T47D (cell line): ENCODE data around the gene CDADC1.
"Not testable (repeated sequence)": the region's sequence is repeated elsewhere in the genome, so short reads cannot be mapped to it uniquely, and the experiment has no call there.

Experiments used
- DNase-seq, 2 experiments: peaks; one replicate each; pipeline versions ENCODE4 v3.0.0 to v3.0.0-alpha.2; 2011 to 2012; ENCODE audit warnings: low read depth in 1 of 2, low spot score in 1 of 2
- JUND ChIP-seq: IDR thresholded peaks from 2 replicates; pipeline ENCODE4 v1.6.1; 2012; ENCODE audit warnings: low read depth
- in situ Hi-C: cut with HindIII; loops from 2 replicates; pipeline ENCODE4 v1.10.0; 2016; ENCODE audit warnings: low sequenced_read_pairs, low pct_unique_long_range_greater_than_20kb

CDADC1 gene

DNA sequence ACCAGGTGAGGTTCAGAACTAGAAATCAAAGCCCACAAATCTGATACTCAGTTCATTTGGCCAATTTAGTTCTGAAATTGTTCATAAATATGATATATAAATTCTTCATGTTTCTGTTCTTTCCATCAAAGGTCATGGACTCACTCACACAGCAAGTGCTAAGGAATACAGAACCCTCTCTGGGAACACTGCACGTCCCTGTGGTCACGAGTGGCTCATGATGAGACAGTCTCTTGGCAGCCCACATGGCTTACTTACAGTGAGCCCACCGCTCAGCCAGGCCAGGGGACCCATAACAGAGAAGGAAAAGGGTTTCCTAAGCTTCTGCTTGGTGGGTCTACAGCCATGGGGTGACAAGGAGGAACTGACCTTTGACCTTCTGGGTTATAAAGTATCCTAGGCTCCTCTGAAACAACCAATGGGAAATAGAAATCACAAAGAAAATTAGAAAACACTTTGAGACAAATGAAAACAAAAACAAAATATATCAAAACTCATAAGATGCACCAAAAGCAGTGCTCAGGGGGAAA lies 67.4 kb downstream of the CDADC1 start:
- in situ Hi-C loops = no loop called here
- no peak for DNase-seq
- TF ChIP-seq JUND = no peak

DNA sequence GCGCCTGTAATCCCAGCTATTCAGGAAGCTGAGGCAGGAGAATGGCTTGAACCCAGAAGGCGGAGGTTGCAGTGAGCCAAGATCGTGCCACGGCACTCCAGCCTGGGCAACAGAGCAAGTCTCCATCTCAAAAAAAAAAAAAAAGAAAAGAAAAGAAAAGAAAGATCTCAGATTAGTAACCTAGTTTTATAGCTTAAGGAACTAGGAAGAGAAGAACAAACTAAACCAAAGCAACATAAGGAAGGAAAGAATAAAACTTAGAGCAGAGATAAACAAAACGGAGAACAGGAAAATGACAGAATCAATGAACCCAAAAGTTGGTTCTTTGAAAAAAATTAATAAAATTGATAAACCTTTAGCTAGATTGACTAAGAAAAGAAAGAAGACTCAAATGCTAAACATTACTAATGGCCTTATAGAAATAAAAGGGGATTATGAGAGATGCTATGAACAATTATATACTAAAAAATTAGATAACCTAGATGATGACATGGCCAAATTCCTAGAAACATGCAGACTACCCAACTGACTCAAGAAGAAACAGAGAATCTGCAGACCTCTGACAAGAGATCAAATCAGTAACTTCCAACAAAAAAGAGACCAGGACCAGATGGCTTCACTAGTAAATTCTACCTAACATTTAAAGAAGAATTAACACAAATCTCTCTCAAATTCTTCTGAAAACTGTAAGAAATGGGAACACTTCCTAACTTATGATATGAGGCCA lies 68.2 kb downstream of the CDADC1 start:
- TF ChIP-seq JUND = no peak
- in situ Hi-C loops = no loop called here
- no peak for DNase-seq

DNA sequence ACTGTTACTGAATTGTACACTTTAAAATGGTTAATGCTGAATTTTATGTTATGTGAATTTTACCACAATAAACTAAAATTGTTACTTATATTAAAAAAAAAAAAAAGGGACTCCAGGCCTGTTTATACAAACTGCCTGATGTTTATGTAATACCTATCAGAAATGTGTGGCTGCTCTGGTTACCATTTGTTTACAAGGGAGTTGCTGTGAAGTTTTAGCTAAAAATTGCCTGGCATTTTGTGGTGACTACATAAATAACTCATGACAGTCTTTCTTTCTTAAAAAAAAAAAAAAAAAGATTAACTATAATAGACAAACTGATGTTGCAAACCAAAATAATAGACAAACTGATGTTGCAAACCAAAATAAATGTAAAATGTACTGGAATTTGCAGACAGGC lies 71.8 kb downstream of the CDADC1 start:
- in situ Hi-C loops = no loop called here
- TF ChIP-seq JUND = no peak

DNA sequence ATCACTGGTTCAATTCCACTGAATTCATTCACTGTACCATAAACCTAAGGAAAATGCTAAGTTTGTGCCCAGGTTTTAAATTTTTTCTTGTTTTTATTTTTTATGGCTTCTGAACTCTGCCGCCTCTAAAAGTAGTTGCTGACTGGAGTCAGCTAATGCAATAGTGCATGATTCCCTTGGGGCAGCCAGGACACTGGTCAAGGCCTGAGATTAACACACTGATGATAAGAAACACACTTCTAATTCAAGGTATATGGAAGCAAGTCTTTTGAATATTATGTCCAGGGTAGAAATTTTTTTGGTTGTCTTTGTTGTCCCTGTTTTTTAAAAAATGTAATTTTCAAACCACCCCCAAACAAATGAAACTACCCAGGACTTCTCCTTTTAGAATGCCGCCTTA lies 72.2 kb downstream of the CDADC1 start:
- DNase-seq = no peak
- no peak for TF ChIP-seq JUND
- in situ Hi-C loops = no loop called here

More for the DNA sequence above, 71.8 kb downstream of the CDADC1 start:
- no peak for DNase-seq

DNA sequence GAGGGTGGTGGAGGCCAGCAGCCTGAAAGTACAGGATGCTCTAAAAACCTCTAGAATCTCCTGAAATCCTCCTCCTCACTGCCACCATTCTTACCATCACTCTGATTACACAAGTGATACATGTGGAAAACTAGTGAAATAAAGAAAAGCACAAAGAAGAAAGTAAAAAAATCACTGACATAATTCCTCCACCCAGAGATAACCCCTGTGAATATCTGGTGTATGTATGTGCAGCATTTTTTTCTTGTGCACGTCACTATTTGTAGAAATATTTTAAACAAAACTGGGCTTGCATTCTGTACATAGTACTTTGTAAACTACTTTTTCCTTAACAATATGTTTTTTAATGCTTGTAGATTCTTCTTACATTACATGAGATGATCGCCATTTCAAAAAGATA lies 73.2 kb downstream of the CDADC1 start:
- TF ChIP-seq JUND = no peak
- no peak for DNase-seq
- in situ Hi-C loops = no loop called here

DNA sequence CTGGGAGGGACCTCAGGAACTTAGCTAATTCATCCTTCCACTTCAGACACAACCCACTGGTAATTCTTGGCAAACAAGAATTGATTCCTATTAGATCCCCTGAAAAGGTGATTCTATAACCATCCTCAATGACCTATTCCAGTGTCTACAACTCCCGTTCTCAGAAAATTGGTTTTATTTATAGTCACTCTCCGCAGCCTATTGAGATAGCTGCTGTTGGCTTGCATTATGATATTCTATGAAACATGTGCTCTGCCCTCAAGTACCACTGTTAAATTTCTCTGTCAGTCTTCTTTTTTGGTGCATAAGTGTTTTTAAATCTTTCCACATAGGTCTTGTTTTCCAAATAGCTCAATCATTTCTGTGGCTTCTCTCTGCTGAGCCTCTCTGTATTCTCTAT lies 75.0 kb downstream of the CDADC1 start:
- no peak for DNase-seq
- TF ChIP-seq JUND = no peak
- in situ Hi-C loops = no loop called here

DNA sequence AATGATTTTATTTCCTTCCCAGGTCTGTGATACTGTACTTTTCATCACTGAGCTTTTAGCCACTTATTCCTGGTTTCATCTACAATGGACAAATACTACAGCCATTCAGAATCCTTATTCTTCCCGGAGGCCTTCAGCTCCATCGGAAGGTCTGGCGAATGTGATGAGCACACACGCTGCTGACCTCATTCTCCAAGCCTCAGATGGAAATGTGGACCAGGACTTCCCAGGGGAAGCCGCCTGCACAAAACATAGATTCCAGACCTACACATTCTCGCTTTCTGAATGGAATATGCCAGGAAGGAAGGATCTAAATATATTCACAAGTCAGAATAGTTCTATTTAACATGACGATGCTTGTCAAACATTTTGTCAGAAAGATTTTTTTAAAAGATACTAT lies 75.6 kb downstream of the CDADC1 start:
- in situ Hi-C loops = no loop called here
- no peak for DNase-seq
- no peak for TF ChIP-seq JUND

DNA sequence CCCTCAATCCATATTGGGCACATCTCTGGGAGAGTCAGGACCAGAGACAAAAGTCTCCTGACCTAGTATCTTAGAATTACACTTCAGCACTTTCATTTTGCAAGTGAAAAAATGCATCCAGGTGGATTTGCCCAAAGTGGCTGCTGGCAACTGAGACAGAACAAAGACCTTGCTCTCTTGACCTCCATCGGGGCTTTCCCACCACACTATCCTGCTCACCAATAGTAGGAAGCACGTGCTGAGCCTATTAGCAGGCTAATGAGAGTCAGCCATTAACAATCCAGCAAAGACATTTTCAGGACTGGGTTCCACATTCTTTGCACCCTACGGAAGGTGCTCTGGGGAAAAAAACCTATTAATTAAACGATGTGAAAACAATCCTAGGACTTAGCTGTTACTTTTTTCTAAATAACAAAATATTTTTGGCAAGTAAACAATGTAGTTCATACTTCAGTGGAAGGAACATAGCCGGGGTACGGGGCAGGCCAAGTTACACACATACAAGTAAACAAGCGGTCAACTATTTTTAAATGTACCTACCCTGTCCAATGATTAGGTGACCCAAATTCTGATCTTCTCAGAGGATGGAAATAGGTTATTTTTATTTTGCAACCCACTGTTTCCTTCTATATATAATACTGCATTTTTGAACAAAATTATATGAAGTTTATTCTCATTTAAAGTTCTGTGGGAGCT lies 78.6 kb downstream of the CDADC1 start:
- TF ChIP-seq JUND = no peak
- DNase-seq = no peak
- in situ Hi-C loops = no loop called here

DNA sequence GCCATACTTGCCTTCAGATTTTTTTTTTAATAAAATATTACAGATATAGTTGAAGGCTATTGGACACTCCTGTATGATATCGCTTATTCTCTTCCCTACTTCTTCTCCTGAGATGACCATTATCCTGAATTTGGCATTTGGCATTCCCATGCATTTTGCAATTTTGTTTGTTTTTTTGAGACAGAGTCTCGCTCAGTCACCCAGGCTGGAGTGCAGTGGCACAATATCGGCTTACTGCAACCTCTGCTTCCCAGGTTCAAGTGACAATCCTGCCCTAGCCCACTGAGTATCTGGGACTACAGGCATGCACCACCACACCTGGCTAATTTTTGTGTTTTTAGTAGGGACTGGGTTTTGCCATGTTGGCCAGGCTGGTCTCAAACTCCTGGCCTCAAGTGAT lies 79.4 kb downstream of the CDADC1 start:
- DNase-seq, in situ Hi-C loops: not testable (repeated sequence)

DNA sequence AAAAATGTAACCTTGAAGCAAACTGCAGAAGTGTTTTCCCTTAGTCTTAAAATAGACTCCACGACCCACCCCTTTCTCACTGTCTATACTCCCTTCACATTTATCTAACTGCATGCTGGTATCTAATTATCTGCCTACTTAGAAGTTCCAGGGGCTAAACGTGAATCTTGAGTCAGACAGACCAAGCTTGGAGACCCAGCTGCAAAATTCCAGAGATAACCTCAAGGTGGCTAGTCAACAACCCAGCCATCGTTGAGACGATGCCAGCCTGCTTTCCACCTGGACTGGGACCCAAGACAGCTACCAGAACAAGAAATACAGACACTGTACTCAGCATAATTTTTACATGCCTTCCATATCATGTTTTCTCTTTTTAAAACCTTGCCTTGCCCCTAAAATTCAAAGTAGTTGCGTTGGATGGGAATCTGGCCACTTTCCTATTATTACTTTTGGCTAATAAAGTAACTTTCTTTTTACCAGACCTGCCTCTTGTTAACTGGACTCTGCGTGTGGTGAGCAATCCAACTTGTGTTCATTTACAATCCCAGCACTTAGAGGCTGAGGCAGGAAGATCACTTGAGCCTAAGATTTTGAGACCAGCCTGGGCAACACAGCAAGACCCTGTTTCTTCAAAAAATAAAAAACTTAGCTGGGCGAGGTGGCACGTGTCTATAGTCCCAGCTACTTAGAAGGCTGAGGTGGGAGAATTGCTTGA lies 82.3 kb downstream of the CDADC1 start:
- no peak for DNase-seq
- TF ChIP-seq JUND = no peak
- in situ Hi-C loops = no loop called here

DNA sequence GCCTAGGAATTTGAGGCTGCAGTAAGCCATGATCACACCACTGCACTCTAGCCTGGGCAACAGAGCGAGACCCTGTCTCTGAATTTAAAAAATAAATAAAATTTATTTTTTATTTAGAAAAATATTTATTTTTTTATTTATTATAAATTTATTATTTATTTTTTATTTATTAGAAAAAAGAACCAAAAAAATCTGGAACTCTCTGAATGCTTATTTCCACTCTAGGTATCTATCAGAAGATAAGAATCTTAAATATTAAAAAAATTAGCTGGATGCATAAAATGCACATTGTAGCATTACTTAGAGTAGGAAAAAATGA lies 82.8 kb downstream of the CDADC1 start:
- TF ChIP-seq JUND = no peak
- DNase-seq = no peak
- in situ Hi-C loops = no loop called here

DNA sequence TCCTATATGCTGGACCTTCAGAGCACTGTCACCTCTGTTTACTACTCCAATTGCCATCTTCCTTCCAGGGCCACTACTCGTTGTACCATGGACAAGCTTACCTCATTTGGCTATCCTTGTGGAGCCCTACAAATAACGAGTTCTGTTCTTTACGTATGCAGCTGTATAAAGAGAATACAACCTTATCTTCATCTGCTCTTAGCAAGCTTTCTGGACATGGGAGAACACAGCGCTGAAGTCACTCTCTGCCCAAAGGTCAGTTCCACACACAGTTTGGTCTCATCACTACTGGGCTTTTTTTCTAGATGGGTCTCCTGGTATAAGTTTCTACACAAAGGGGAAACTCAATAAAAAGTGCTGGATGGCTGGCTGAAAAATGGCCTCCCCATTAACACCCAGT lies 88.9 kb downstream of the CDADC1 start:
- in situ Hi-C loops = no loop called here
- TF ChIP-seq JUND = no peak
- DNase-seq = no peak

DNA sequence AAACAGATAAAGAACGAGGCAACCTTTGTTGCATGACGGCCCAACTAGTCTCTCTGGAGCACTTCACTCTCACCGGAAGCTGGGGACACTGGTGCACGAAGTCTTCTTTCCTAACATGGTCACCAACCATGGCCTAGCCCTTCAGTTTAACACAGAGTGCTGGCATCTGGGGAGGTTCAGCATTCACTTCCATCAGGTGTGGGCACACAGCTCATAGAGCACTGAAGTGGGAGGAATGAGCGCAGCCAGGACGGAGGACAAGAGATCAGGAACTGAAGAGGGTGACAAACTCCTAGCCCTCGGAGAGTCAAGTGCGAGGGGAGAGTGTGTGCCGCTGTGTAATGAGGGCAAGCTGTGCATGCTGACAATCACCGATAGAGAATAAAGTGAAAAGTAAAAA lies 92.4 kb downstream of the CDADC1 start:
- TF ChIP-seq JUND = no peak
- DNase-seq = no peak
- in situ Hi-C loops = no loop called here

DNA sequence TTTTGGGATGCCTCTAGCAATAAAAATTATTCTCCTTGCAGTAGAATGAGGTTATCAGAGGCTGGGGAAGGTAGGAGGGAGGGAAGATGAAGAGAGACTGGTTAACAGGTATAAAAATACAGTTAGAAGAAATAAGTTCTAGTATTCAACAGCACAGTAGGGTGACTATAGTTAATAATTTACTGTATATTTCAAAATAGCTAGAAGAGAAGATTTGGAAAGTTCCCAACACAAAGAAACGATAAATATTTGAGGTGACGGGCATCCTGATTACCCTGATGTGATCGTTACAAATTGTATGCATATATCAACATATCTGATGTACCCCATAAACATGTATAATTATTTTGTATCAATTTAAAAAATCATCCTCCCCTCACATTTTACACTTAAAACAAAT lies 93.8 kb downstream of the CDADC1 start:
- in situ Hi-C loops = no loop called here
- TF ChIP-seq JUND = no peak
- no peak for DNase-seq
